K562 (cell line): ENCODE results near the gene CCDC60. TPM values are rescaled to one million over a fixed set of nuclear protein-coding genes. Genes with fewer than 3 reads are reported as not detected.

Experiments
- ATAC-seq: fragments of 200-7000 bp; cut with Tn5 transposase; 3 replicates; pipeline ENCODE4 v1.9.1; 2020; ENCODE audit warnings: moderate library complexity
- BruUV-seq: library from RNA; stranded (reverse); fragments of 400-500 nt; replicated peaks from 2 replicates; lab custom pipeline; 2021; lab: Mats Ljungman, UMichigan
- CTCF ChIA-PET: fragments of 300-600 bp; formaldehyde crosslinking; extraction: SDS; loops from one replicate; lab custom pipeline; 2021; ENCODE audit warnings: low intra/inter-chr PET ratio; lab: Yijun Ruan, JAX
- POLR2A ChIA-PET: fragments of 300-600, 350-650 bp; sonication (Branson Sonifier 250); formaldehyde crosslinking; extraction: SDS; loops from one replicate; lab custom pipeline; 2021; ENCODE audit warnings: antibody characterized with exemption, inconsistent platforms; lab: Yijun Ruan, JAX
- DNase-seq, 4 experiments: peaks; one replicate each; pipeline versions ENCODE4 v3.0.0 to v3.0.0-alpha.2; 2011 to 2018; ENCODE audit warnings: low spot score in 3 of 4, mixed read lengths in 3 of 4; ENCODE audit errors: extremely low read depth in 1 of 4
- FAIRE-seq: peaks from 2 replicates; lab custom pipeline; 2011; peaks lifted over from hg19 to GRCh38; lab: Jason Lieb, UNC
- H2AFZ ChIP-seq: 2 replicates; pipeline ENCODE4 v1.6.0; 2011; ENCODE audit warnings: low read depth, low read length, control low read depth, inconsistent platforms
- H3K27ac ChIP-seq: fragments of 200-600 bp; 3 replicates; pipeline ENCODE4 v1.8.0; 2011; ENCODE audit warnings: low read depth, mild to moderate bottlenecking, control low read depth, inconsistent platforms, low read length, moderate library complexity, mixed read lengths; ENCODE audit errors: extremely low read depth
- H3K27me3 ChIP-seq, 2 experiments: fragments of 300-600 bp in 1 of 2; 2 replicates in 1 of 2; 3 replicates in 1 of 2; pipeline versions ENCODE4 v1.6.0 to v1.8.0; 2011; ENCODE audit warnings: inconsistent platforms in 2 of 2, low read length in 2 of 2, mild to moderate bottlenecking in 1 of 2, mixed read lengths in 1 of 2, moderate library complexity in 1 of 2; ENCODE audit not compliant: control insufficient read depth in 2 of 2, insufficient read depth in 2 of 2
- H3K36me3 ChIP-seq: fragments of 300-600 bp; 3 replicates; pipeline ENCODE4 v1.8.0; 2011; ENCODE audit warnings: mild to moderate bottlenecking, low read length, inconsistent platforms; ENCODE audit not compliant: control insufficient read depth, insufficient read depth
- H3K4me1 ChIP-seq, 2 experiments: fragments of 200-600 bp in 1 of 2; replicated peaks in 1 of 2; 2 replicates in 1 of 2; 3 replicates in 1 of 2; pipeline versions ENCODE4 v1.5.1 to v1.8.0; 2011; ENCODE audit warnings: inconsistent platforms in 2 of 2, low read length in 2 of 2, mild to moderate bottlenecking in 1 of 2, mixed read lengths in 1 of 2, moderate library complexity in 1 of 2; ENCODE audit not compliant: control insufficient read depth in 2 of 2, insufficient read depth in 2 of 2
- H3K4me2 ChIP-seq: 2 replicates; pipeline ENCODE4 v1.6.1; 2011; ENCODE audit warnings: low read length, control low read depth, inconsistent platforms, mixed read lengths; ENCODE audit not compliant: insufficient read depth
- H3K4me3 ChIP-seq: fragments of 200-600 bp; sonication (generic), shearing (Covaris generic); 2 replicates; pipeline ENCODE4 v1.5.1; 2016; ENCODE audit warnings: control low read depth, inconsistent platforms
- H3K79me2 ChIP-seq: fragments of 200-600 bp; 3 replicates; pipeline ENCODE4 v1.8.0; 2011; ENCODE audit warnings: low read length, inconsistent platforms; ENCODE audit not compliant: control insufficient read depth, insufficient read depth
- H3K9ac ChIP-seq, 2 experiments: 2 replicates each; pipeline versions ENCODE4 v1.6.0 to v1.6.1; 2011; ENCODE audit warnings: low read depth in 2 of 2, low read length in 2 of 2, control low read depth in 1 of 2, inconsistent platforms in 1 of 2, mild to moderate bottlenecking in 1 of 2, mixed read lengths in 1 of 2; ENCODE audit not compliant: insufficient read depth in 1 of 2
- H3K9me1 ChIP-seq: one replicate; pipeline ENCODE4 v1.6.0; 2011; ENCODE audit warnings: inconsistent platforms, mild to moderate bottlenecking, low read length, moderate library complexity; ENCODE audit not compliant: control insufficient read depth, insufficient read depth
- H3K9me3 ChIP-seq: replicated peaks from 2 replicates; pipeline ENCODE4 v1.5.1; 2011; ENCODE audit warnings: low read depth, low read length, inconsistent platforms; ENCODE audit not compliant: control insufficient read depth, insufficient read depth
- H4K20me1 ChIP-seq: replicated peaks from 2 replicates; pipeline ENCODE4 v1.6.1; 2011; ENCODE audit warnings: low read length, inconsistent platforms, mixed read lengths; ENCODE audit not compliant: control insufficient read depth, insufficient read depth
- BCLAF1 ChIP-seq, 2 experiments: fragments of 450-650 bp in 1 of 2; IDR thresholded peaks; 2 replicates each; pipeline ENCODE4 v1.6.1; 2011 to 2017; ENCODE audit warnings: low read depth in 2 of 2, antibody characterized with exemption in 1 of 2, borderline replicate concordance in 1 of 2, low read length in 1 of 2, mild to moderate bottlenecking in 1 of 2, mixed read lengths in 1 of 2; ENCODE audit not compliant: control insufficient read depth in 1 of 2
- POLR2H ChIP-seq: IDR thresholded peaks from 2 replicates; pipeline ENCODE4 v1.6.1; 2016; ENCODE audit warnings: missing genetic modification characterization, low read depth, mild to moderate bottlenecking, control low read depth, missing compliant biosample characterization, moderate library complexity
- SMARCB1 ChIP-seq: IDR thresholded peaks from 2 replicates; pipeline ENCODE4 v1.6.1; 2011; ENCODE audit warnings: improper control_type of control experiment, low read depth; ENCODE audit not compliant: insufficient read length
- ZNF217 ChIP-seq: sonication (generic); formaldehyde crosslinking; IDR thresholded peaks from 2 replicates; pipeline ENCODE4 v1.8.0; 2022; ENCODE audit warnings: mild to moderate bottlenecking, missing genetic modification reagents
- ZNF449 ChIP-seq: fragments of 250-450 bp; sonication (Bioruptor Pico); IDR thresholded peaks from 2 replicates; pipeline ENCODE4 v1.8.0; 2022; ENCODE audit warnings: moderate library complexity, mild to moderate bottlenecking, inconsistent platforms
- WGBS: fragments of 100-300 bp; shearing (Covaris generic); methylation state at CpG from one replicate; pipeline ENCODE4 v1.1.6; 2016; ENCODE audit warnings: low coverage, mixed read lengths; ENCODE audit not compliant: insufficient coverage; ENCODE audit errors: missing lambda C conversion rate; 5-methylcytosine and 5-hydroxymethylcytosine counted together
- in situ Hi-C: fragments of 300-500 bp; cut with MboI; formaldehyde crosslinking; loops from 4 replicates; pipeline ENCODE4 v1.15.0; 2018; ENCODE audit warnings: inconsistent platforms, mixed read lengths
- intact Hi-C: fragments of 100-400 bp; cut with micrococcal nuclease; formaldehyde crosslinking; loops from 2 replicates; pipeline ENCODE4 v1.14.2; 2022
- polyA plus RNA-seq, 8 experiments: library from polyadenylated mRNA; depleted of rRNA in 4 of 8; stranded (reverse) in 5 of 8; unstranded in 3 of 8; fragments of >200 nt; fragmentation: Nextera tagmentation in 2 of 8; fragmentation: Illumina TruSeq in 1 of 8; extraction: Ambion mirVana in 2 of 8; extraction: Trizol in 1 of 8; gene quantifications; 2 replicates each; pipeline versions ENCODE4 v1.2.1 to v1.2.3, GENCODE V29; 2011 to 2014; ENCODE audit warnings: inconsistent platforms in 1 of 8, missing spikeins in 1 of 8
- total RNA-seq, 7 experiments: library from RNA; depleted of rRNA in 6 of 7; stranded (reverse); fragments of >200 nt in 6 of 7; fragmentation: Illumina TruSeq in 2 of 7; extraction: Trizol in 2 of 7; gene quantifications; 2 replicates each; pipeline versions ENCODE4 v1.2.1 to v1.2.3, GENCODE V29; 2011 to 2021; ENCODE audit warnings: low replicate concordance in 1 of 7

The CCDC60 gene
- total and polyA plus RNA-seq, 9 of the 15 experiments (the other 6 are each of a cell fraction or from before 2014, with no cell fraction given): not detected

- Histone ChIP-seq H3K36me3 (no peaks in the 10 kb centered on the region), H3K79me2 (no peaks in the 10 kb centered on the region), H3K4me2 (no peak overlapping the region), H3K9me1 (no peaks in the 10 kb centered on the region), H3K9me3 (no peaks in the 10 kb centered on the region), H3K4me1 (no peaks in the 10 kb centered on the region), H3K27me3 (no peaks in the 10 kb centered on the region)
- BruUV-seq: no TSS peak
- intact Hi-C loops: no loop called here
- DNase-seq: no peak
- POLR2A ChIA-PET: interaction anchor here (1.1 kb wide), 1 partner anchor 236 kb away, joined by 3 read pairs; no protein-coding TSS in a partner anchor
- in situ Hi-C loops: no loop called here
- TF ChIP-seq ZNF217 (CRISPR knock-in tag) (no peak), ZNF449 (CRISPR knock-in tag) (no peak), BCLAF1 (IDR thresholded peaks at IDR 0.05; ENCODE audit: borderline replicate concordance in 1 of 2, control insufficient read depth in 1 of 2, low read depth in 2 of 2, low read length in 1 of 2) (no peak), SMARCB1 (no peak), POLR2H (no peak)
- TF ChIP-seq, all 486 proteins: peak for 0
- no peaks in the 10 kb centered on the region for H4K20me1 ChIP-seq
- H3K4me3 ChIP-seq: no peak overlapping the region
- no peak overlapping the region for H2AFZ ChIP-seq
- FAIRE-seq (no peak), ATAC-seq (no peak)
- no peak overlapping the region for H3K27ac ChIP-seq
- CTCF ChIA-PET: no interaction called here
- no peak overlapping the region for H3K9ac ChIP-seq
- 3% methylated on average over 3 of the region's 3 CpGs for WGBS
Observed at GRCh38 chr12:119446459-119446858, 111.9 kb downstream of the CCDC60 start.
